Fibroblast of lung (primary cell): ENCODE measurements around the gene NHS.

Experiments
- CTCF ChIP-seq, 2 donors: IDR thresholded peaks in 1 of 2; conservative IDR thresholded peaks in 1 of 2; 1 replicate in 1 of 2; 2 replicates in 1 of 2; pipeline ENCODE4 v1.5.1; 2011 to 2012; ENCODE audit warnings: low read length in 2 of 2, control low read depth in 1 of 2, inconsistent platforms in 1 of 2, low read depth in 1 of 2, mild to moderate bottlenecking in 1 of 2
- EZH2 ChIP-seq: IDR thresholded peaks from 2 replicates; pipeline ENCODE4 v1.5.1; 2012; ENCODE audit warnings: low read length, control low read depth, mild to moderate bottlenecking; ENCODE audit errors: missing control alignments

- no peak for TF ChIP-seq CTCF (conservative IDR thresholded peaks at IDR 0.05 in 1 of 2, IDR thresholded peaks at IDR 0.05 in 1 of 2; ENCODE audit: low read depth in 1 of 2, low read length in 2 of 2)
- no peak for TF ChIP-seq EZH2
Observed at GRCh38 chrX:17668929-17669328, 293.9 kb downstream of the NHS start.
